GM19463 (cell line): ENCODE measurements around the gene CHID1.

Source experiments
- ATAC-seq: cut with Tn5 transposase; IDR thresholded peaks from one replicate; pipeline ENCODE4 v1.9.1; 2021; ENCODE audit warnings: mild to moderate bottlenecking, moderate library complexity; ENCODE audit not compliant: unreplicated experiment

The CHID1 gene

GRCh38 chr11:865462-866430 lies 44.9 kb downstream of the CHID1 start:
- no peak for ATAC-seq

GRCh38 chr11:864898-865297 lies 45.7 kb downstream of the CHID1 start:
- no peak for ATAC-seq

GRCh38 chr11:863910-864827 lies 46.4 kb downstream of the CHID1 start:
- no peak for ATAC-seq

DNA sequence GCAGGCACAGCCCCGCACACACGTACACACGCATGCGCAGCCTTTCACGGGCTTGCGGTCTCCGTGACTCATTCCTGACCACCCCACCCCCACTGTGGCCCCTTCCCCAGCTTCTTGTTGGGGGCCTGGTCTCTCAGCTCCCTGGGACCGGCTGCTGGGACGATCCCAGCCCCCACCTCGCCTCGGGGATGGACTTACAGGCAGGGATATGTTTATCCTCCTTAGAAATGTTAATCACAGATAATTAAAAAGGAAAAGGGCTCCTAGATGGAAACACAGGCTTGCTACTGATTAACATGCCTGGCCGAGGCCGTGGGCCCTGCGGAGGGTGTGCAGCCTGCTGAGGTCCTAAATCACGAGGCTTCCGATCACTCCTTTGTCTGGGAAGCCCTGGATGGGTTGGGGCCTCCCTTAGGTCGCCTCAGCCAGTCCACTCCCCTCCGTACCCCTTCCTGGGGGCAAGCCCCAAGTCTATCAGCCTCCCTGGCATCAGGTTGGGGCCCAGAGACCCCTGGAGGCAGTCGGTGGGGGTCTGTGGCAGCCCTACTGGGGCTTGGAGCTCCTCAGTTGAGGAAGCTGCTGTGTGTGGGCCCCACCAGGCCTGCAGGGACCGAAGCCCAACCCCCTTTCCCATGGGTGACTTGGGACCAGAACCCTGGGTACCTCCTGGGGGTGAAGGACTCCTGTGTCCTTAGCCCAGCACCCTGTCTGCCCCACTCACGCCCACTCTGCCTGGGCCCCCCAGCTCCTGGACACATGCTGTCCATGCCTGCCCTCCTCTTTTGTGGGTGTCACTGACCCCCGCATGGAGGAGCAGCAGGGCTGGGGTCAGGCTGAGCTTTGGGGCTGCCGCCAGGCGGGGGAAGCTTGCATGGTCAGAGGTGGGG lies 47.3 kb downstream of the CHID1 start:
- no peak for ATAC-seq

DNA sequence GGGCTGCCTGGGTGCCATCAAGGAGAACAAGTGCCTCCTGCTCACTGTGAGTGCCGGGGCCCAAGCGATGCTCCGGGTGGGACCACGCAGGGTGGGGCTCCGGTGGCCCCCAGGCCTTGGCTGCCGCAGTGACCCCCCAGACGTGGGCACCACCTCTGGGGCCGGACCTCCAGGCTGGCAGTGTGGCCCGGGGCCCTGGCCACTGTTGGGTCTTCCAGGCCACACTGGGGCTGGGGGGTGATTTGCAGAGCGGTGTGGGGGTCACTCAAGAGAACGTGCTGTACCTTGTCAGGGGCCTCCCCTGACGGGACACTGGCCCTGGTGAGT lies 48.0 kb downstream of the CHID1 start:
- ATAC-seq: no peak

GRCh38 chr11:862081-862661 lies 48.4 kb downstream of the CHID1 start:
- ATAC-seq: no peak

GRCh38 chr11:861105-861479 lies 49.5 kb downstream of the CHID1 start:
- ATAC-seq: no peak

GRCh38 chr11:860234-861104 lies 50.1 kb downstream of the CHID1 start:
- ATAC-seq: no peak

- ATAC-seq: no peak
Observed at GRCh38 chr11:859394-860131, 51.0 kb downstream of the CHID1 start.

DNA sequence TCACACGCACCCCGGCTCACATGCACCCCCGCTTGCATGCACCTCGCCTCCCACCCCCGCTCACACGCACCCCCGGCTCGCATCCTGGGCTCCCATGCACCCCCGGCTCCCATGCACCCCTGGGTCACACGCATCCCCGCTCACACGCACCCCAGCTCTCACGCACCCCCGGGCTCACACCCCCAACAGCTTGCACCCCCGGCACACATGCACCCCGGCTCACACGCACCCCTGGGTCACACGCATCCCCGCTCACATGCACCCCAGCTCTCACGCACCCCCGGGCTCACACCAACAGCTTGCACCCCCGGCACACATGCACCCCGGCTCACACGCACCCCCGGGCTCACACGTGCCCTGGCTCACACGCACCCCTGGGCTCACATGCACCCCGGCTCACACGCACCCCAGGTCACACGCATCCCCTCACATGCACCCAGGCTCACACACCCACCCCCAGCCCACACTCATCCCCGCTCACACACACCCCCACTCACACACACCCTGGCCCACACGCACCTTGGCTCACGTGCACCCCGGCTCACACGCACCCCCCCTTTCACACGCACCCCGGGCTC lies 51.8 kb downstream of the CHID1 start:
- ATAC-seq: no peak

GRCh38 chr11:858053-858761 lies 52.4 kb downstream of the CHID1 start:
- ATAC-seq: no peak

GRCh38 chr11:856397-856796 lies 54.2 kb downstream of the CHID1 start:
- ATAC-seq: no peak

DNA sequence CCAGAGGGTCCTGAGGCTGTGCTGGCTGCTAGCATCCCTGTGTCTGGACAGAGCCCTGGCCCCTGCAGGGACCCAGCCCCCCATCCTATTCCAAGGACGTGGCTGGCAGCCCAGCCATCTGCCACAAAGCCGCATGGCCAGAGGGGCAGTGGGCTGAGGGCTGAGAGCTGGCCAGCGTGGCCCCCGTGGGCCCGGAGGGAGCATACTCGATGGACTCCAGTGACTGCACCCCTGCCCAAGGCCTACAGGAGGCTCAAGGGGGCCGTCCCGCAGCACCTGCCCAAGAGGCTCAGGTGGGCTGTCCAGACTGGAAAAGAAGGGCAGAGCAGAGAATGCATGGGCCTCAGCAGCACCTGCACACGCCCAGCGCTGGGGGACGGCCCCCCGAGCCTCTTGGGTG lies 54.8 kb downstream of the CHID1 start:
- no peak for ATAC-seq

DNA sequence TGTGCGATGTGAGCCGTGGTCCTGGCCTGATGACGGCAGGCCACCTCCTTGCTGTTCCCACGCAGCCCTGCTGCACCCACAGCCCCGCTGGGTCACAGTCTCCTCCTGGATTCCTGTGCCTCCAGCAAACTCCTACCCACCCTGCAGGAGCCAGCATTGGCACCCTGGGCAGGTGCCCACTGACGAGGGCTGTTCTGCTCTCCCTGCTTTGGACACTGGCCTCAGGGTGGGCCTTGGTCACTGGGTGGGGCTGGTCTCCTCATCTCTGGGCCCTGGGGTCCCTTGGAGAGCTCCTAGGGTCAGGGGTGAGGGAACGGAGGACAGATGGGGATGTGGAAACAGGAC lies 55.3 kb downstream of the CHID1 start:
- no peak for ATAC-seq

- ATAC-seq: no peak
Observed at GRCh38 chr11:854601-855329, 55.8 kb downstream of the CHID1 start.

GRCh38 chr11:853682-854448 lies 56.7 kb downstream of the CHID1 start:
- no peak for ATAC-seq

GRCh38 chr11:852762-853161 lies 57.8 kb downstream of the CHID1 start:
- no peak for ATAC-seq
